22Rv1 (cell line): ENCODE measurements around the gene UCP3.

Source experiments
- H3K27ac ChIP-seq: fragments of 450-650 bp; 2 replicates; pipeline ENCODE4 v1.5.1; 2017
- ZFX ChIP-seq: fragments of 450-650 bp; IDR thresholded peaks from 2 replicates; pipeline ENCODE4 v1.6.1; 2017; ENCODE audit warnings: antibody characterized with exemption, borderline replicate concordance
- TF ChIP-seq, protein P1 (sequence below): fragments of 450-650 bp; IDR thresholded peaks from 2 replicates; pipeline ENCODE4 v1.5.1; 2017; ENCODE audit warnings: mild to moderate bottlenecking

Gene UCP3

DNA sequence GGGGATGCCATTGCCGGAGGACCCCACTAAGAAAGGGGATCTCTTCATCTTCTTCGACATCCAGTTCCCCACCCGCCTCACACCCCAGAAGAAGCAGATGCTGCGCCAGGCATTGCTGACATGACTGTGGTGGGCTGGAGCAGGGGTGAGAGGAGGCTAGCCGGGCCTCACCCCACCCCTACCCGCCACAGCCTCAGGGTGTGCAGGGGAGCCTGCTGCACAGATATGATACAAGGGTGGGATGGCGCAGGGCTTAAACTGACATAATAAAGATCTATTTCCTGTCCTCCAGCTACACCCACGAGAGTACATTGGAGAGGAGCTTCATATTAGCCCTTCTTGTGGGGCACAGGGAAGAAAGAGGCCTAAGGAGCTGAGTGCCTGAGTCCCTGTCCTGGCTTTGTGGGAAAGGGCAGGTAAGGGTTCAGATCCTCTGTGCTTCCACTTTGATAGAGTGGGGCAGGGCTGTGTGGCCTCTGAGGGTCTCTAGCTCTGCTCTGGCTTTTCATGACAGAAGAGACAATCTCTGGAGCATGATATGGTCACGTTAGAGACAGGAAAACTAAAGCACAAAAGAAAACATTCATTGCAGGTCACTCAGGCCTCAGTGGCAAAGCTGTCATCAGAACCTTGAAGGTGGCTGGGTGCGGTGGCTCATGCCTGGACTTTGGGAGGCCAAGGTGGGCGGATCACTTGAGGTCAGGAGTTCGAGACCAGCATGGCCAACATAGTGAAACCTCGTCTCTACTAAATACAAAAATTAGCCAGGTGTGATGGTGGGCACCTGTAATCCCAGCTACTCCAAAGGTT, 38.7 kb downstream of the UCP3 start:
- TF ChIP-seq, protein P1, sequence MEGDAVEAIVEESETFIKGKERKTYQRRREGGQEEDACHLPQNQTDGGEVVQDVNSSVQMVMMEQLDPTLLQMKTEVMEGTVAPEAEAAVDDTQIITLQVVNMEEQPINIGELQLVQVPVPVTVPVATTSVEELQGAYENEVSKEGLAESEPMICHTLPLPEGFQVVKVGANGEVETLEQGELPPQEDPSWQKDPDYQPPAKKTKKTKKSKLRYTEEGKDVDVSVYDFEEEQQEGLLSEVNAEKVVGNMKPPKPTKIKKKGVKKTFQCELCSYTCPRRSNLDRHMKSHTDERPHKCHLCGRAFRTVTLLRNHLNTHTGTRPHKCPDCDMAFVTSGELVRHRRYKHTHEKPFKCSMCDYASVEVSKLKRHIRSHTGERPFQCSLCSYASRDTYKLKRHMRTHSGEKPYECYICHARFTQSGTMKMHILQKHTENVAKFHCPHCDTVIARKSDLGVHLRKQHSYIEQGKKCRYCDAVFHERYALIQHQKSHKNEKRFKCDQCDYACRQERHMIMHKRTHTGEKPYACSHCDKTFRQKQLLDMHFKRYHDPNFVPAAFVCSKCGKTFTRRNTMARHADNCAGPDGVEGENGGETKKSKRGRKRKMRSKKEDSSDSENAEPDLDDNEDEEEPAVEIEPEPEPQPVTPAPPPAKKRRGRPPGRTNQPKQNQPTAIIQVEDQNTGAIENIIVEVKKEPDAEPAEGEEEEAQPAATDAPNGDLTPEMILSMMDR = no peak
- no peak for TF ChIP-seq ZFX
- no peak overlapping the region for H3K27ac ChIP-seq

DNA sequence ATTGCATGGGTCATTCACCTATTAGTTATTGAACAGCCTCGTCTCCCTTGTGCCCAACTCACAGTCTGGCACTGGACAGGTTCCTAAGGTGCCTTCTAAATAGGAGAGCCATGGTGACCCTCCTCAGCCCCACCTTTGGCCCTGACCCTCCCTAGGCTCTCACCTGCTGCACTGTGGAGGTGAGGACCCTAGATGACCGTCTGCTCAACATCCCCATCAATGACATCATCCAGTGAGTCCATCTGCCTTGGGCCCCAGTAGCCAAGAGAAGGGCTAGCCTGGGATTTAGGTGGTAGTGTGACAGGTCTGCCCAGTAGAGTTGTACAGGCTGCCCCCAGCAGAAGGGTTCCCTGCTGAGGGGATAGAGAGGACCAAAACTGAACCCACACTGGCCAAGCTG, 39.8 kb downstream of the UCP3 start:
- no peak overlapping the region for H3K27ac ChIP-seq
- TF ChIP-seq ZFX = no peak
- TF ChIP-seq, protein P1 = no peak

DNA sequence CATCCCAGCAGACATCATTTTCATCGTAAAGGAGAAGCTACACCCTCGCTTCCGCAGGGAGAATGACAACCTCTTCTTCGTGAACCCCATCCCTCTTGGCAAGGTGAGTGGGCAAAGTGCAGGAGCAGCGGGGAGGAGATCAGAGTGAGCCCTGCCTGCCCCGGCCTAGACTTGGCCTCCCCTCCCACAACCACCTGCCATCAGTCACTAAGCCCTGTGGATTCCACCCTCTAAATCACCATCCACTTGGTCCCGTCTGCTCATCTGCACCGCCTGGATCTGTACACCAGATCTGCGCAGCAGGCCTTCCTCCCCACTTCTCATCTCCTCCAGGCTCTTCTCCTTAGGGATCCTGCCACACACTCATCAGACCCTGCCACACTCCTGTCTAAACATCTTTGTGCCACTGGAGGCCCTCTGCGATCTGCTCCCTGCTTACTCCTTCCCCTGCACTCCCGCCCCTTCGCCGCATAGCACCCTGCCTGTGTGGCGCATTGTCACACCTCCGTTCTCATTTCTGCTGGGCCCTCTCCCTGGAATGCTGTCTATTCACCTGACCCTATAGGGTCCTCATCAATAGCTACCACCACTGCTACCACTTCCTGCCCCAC, 40.4 kb downstream of the UCP3 start:
- TF ChIP-seq ZFX = no peak
- TF ChIP-seq, protein P1 = no peak
- no peak overlapping the region for H3K27ac ChIP-seq

GRCh38 chr11:73965764-73966121, 43.1 kb downstream of the UCP3 start:
- no peak overlapping the region for H3K27ac ChIP-seq
- TF ChIP-seq ZFX = no peak
- TF ChIP-seq, protein P1 = no peak

DNA sequence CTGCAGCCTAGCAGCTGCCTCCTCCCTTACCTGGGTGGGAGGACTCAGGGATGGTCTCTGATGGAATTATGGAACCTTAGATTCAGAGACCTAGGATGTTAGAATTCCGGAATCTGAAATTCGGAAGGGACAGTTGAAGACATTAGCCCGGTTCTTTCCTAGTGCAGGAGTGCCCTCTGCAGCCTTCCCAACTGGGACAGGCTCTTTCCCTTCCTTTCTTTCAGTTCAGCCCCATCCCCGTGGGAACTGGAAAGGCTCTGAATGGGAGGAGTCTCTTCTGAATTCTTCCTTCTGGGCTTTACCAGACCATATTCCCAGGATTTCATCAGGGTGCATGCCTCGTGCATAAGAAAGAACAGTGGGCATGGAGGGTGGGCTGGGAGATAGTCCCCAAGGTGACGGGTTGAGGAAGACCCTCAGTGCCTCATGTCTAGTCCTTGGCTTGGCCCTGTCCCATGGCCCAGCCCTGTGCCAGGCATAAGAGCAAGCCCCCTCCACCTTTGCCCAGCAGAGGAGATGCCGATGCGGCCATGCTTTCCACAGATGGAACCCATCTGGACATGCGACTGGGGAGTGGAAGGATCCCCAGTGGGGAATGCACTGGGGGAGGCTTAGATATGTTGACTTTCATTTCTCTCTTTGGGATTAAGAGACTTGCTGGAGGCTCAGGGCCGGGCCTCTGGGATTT, 43.7 kb downstream of the UCP3 start:
- TF ChIP-seq ZFX = no peak
- TF ChIP-seq, protein P1 = no peak
- H3K27ac ChIP-seq = no peak overlapping the region

DNA sequence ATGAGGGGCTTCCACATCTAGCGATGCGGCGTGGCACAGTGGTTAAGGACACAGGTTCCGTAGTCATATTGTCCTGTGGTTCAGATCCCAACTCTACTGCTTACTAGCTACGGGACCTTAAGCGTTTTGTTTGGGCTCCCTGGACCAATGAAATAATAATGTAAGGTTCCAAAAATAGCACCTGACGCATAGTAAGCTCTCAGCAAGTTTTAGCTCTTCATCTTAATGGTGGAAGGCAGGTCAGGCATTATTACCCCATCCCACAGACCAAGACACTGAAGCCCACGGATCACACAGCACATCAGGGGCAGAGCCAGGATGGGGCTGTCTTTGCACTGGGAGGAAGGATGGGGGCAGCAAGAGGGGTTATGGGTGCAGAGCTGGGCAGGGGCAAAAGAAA, 45.0 kb downstream of the UCP3 start:
- H3K27ac ChIP-seq = no peak overlapping the region
- TF ChIP-seq, protein P1 = no peak
- TF ChIP-seq ZFX = no peak

GRCh38 chr11:73962101-73962705, 46.7 kb downstream of the UCP3 start:
- no peak for TF ChIP-seq ZFX
- TF ChIP-seq, protein P1 = no peak
- no peak overlapping the region for H3K27ac ChIP-seq
